Tibial nerve (tissue), 4 donors: Measurements from ENCODE around the gene MARF1.

ENCODE experiments used
- CTCF ChIP-seq, 5 experiments: fragments of 200-600 bp in 3 of 5; fragments of 450-650 bp in 2 of 5; sonication (generic) in 3 of 5; IDR thresholded peaks; one replicate each; pipeline ENCODE4 v1.5.1; 2016 to 2019; ENCODE audit warnings: antibody characterized with exemption in 5 of 5, mild to moderate bottlenecking in 3 of 5, moderate library complexity in 2 of 5
- EP300 ChIP-seq, 2 donors: sonication (generic); formaldehyde crosslinking; IDR thresholded peaks; one replicate each; pipeline ENCODE4 v1.6.1; 2017; ENCODE audit warnings: antibody characterized with exemption in 2 of 2, mild to moderate bottlenecking in 1 of 2
- POLR2A ChIP-seq, 2 donors: fragments of 450-650 bp; IDR thresholded peaks; one replicate each; pipeline ENCODE4 v1.6.1; 2017; ENCODE audit warnings: antibody characterized with exemption in 2 of 2, mild to moderate bottlenecking in 2 of 2, moderate library complexity in 2 of 2

GRCh38 chr16:15631730-15632409 is 11.1 kb downstream of the MARF1 start:
- no peak for TF ChIP-seq CTCF (IDR thresholded peaks at IDR 0.05)
- no peak for TF ChIP-seq EP300 (IDR thresholded peaks at IDR 0.05)
- no peak for TF ChIP-seq POLR2A (IDR thresholded peaks at IDR 0.05)
